ENCODE results near the gene LRCOL1.
A peak's percentile ranks its signal among the peaks of the same experiment; 100 is the strongest.

The LRCOL1 gene

DNA sequence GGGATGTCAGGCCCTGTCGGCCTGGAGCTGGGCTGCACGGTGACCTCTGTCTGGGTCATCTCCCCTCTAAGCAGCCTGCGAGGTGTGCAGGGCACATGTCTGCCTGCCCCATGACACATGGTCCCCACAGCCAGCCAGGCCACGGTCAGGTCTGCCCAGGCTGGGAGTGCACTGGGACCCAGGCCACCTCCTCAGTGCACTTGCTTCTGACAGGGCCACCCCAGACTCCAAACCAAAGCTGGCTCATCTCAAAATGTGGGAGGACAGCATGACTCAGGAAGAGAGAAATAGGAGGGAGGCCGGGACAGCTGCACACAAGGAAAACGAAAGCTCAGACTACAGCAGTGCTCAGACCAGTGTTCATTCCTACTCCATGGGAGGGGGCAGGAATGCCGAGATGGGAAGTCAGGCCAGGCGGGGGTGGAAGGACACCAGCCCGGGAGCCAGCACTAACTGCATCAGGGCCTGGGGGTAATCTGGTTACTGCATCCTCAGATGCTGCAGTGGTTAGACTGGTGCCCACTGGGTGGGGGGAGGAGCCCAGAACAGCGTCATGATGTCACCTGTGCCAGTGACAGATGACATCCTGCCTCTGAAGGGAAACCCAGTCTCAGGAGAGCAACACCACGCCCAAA, 12.2 kb upstream of the LRCOL1 start (continued):
- no peak for TF ChIP-seq ZNF16 (tag by site-specific recombination; IDR thresholded peaks at IDR 0.05; ENCODE audit: low read depth)
- no peak for TF ChIP-seq ZBTB48 (tag by site-specific recombination; IDR thresholded peaks at IDR 0.05)
- TF ChIP-seq, protein P1, sequence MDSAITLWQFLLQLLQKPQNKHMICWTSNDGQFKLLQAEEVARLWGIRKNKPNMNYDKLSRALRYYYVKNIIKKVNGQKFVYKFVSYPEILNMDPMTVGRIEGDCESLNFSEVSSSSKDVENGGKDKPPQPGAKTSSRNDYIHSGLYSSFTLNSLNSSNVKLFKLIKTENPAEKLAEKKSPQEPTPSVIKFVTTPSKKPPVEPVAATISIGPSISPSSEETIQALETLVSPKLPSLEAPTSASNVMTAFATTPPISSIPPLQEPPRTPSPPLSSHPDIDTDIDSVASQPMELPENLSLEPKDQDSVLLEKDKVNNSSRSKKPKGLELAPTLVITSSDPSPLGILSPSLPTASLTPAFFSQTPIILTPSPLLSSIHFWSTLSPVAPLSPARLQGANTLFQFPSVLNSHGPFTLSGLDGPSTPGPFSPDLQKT (IDR thresholded peaks at IDR 0.05; ENCODE audit: borderline replicate concordance, low read depth, low read length), result no peak
- no peak for TF ChIP-seq ZNF239 (tag by site-specific recombination; IDR thresholded peaks at IDR 0.05)
- TF ChIP-seq ZFP41 (tag by site-specific recombination; IDR thresholded peaks at IDR 0.05; ENCODE audit: borderline replicate concordance), result no peak
- TF ChIP-seq, protein P2, sequence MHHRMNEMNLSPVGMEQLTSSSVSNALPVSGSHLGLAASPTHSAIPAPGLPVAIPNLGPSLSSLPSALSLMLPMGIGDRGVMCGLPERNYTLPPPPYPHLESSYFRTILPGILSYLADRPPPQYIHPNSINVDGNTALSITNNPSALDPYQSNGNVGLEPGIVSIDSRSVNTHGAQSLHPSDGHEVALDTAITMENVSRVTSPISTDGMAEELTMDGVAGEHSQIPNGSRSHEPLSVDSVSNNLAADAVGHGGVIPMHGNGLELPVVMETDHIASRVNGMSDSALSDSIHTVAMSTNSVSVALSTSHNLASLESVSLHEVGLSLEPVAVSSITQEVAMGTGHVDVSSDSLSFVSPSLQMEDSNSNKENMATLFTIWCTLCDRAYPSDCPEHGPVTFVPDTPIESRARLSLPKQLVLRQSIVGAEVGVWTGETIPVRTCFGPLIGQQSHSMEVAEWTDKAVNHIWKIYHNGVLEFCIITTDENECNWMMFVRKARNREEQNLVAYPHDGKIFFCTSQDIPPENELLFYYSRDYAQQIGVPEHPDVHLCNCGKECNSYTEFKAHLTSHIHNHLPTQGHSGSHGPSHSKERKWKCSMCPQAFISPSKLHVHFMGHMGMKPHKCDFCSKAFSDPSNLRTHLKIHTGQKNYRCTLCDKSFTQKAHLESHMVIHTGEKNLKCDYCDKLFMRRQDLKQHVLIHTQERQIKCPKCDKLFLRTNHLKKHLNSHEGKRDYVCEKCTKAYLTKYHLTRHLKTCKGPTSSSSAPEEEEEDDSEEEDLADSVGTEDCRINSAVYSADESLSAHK (tag by site-specific recombination; IDR thresholded peaks at IDR 0.05), result no peak
- TF ChIP-seq ZNF248 (tag by site-specific recombination; IDR thresholded peaks at IDR 0.05), result no peak
- no peak for TF ChIP-seq ZNF133 (tag by site-specific recombination; IDR thresholded peaks at IDR 0.05)
- TF ChIP-seq SP7 (tag by site-specific recombination; IDR thresholded peaks at IDR 0.05), result 0 out of 2 replicates have a peak, but pooled peaks have one; percentile 28
- no peak for TF ChIP-seq ZNF2 (tag by site-specific recombination; IDR thresholded peaks at IDR 0.05)
- no peak for TF ChIP-seq ZNF768 (tag by site-specific recombination; IDR thresholded peaks at IDR 0.05)
- TF ChIP-seq, protein P3, sequence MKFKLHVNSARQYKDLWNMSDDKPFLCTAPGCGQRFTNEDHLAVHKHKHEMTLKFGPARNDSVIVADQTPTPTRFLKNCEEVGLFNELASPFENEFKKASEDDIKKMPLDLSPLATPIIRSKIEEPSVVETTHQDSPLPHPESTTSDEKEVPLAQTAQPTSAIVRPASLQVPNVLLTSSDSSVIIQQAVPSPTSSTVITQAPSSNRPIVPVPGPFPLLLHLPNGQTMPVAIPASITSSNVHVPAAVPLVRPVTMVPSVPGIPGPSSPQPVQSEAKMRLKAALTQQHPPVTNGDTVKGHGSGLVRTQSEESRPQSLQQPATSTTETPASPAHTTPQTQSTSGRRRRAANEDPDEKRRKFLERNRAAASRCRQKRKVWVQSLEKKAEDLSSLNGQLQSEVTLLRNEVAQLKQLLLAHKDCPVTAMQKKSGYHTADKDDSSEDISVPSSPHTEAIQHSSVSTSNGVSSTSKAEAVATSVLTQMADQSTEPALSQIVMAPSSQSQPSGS (tag by site-specific recombination; IDR thresholded peaks at IDR 0.05; ENCODE audit: low read depth), result 0 out of 2 replicates have a peak, but pooled peaks have one; percentile 49
- peak; percentile 53 for TF ChIP-seq ZBTB17 (tag by site-specific recombination; IDR thresholded peaks at IDR 0.05)
- no peak for TF ChIP-seq ZNF274 (IDR thresholded peaks at IDR 0.05; ENCODE audit: low read length)
- no peak for TF ChIP-seq ZNF274 (tag by site-specific recombination; IDR thresholded peaks at IDR 0.05; ENCODE audit: borderline replicate concordance)
- TF ChIP-seq ZNF211 (tag by site-specific recombination; IDR thresholded peaks at IDR 0.05; ENCODE audit: low read depth), result no peak
- TF ChIP-seq ZBTB7A (tag by site-specific recombination; IDR thresholded peaks at IDR 0.05; ENCODE audit: low read depth), result no peak
- TF ChIP-seq ZSCAN30 (tag by site-specific recombination; IDR thresholded peaks at IDR 0.05), result no peak
- no peak for TF ChIP-seq FEZF1 (tag by site-specific recombination; IDR thresholded peaks at IDR 0.05)
- TF ChIP-seq ZNF785 (tag by site-specific recombination; IDR thresholded peaks at IDR 0.05), result no peak
- TF ChIP-seq ZNF792 (tag by site-specific recombination; IDR thresholded peaks at IDR 0.05), result no peak
- TF ChIP-seq, protein P4, sequence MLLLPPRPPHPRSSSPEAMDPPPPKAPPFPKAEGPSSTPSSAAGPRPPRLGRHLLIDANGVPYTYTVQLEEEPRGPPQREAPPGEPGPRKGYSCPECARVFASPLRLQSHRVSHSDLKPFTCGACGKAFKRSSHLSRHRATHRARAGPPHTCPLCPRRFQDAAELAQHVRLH (tag by site-specific recombination; IDR thresholded peaks at IDR 0.05), result no peak
- TF ChIP-seq ZNF626 (tag by site-specific recombination; IDR thresholded peaks at IDR 0.05), result no peak
- TF ChIP-seq ZNF677 (tag by site-specific recombination; IDR thresholded peaks at IDR 0.05), result no peak
- no peak for TF ChIP-seq ZNF175 (tag by site-specific recombination; IDR thresholded peaks at IDR 0.05)
- no peak for TF ChIP-seq ZNF510 (tag by site-specific recombination; IDR thresholded peaks at IDR 0.05; ENCODE audit: insufficient replicate concordance)
- TF ChIP-seq GLI4 (tag by site-specific recombination; IDR thresholded peaks at IDR 0.05), result no peak
- TF ChIP-seq ZNF624 (tag by site-specific recombination; IDR thresholded peaks at IDR 0.05), result no peak
- peak; percentile 81 for TF ChIP-seq ZNF341 (tag by site-specific recombination; IDR thresholded peaks at IDR 0.05; ENCODE audit: low read depth)
- TF ChIP-seq KLF1 (tag by site-specific recombination; IDR thresholded peaks at IDR 0.05), result peak; percentile 76
- TF ChIP-seq ZNF426 (tag by site-specific recombination; IDR thresholded peaks at IDR 0.05), result no peak
- TF ChIP-seq ZNF169 (tag by site-specific recombination; IDR thresholded peaks at IDR 0.05), result no peak
- no peak for TF ChIP-seq ZNF621 (tag by site-specific recombination; IDR thresholded peaks at IDR 0.05)
- TF ChIP-seq, protein P5, sequence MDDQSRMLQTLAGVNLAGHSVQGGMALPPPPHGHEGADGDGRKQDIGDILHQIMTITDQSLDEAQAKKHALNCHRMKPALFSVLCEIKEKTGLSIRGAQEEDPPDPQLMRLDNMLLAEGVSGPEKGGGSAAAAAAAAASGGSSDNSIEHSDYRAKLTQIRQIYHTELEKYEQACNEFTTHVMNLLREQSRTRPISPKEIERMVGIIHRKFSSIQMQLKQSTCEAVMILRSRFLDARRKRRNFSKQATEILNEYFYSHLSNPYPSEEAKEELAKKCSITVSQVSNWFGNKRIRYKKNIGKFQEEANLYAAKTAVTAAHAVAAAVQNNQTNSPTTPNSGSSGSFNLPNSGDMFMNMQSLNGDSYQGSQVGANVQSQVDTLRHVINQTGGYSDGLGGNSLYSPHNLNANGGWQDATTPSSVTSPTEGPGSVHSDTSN (CRISPR knock-in tag; IDR thresholded peaks at IDR 0.05), result no peak
- no peak for TF ChIP-seq GLI2 (tag by site-specific recombination; IDR thresholded peaks at IDR 0.05; ENCODE audit: borderline replicate concordance, low read depth)
- peak; percentile 54; the same call in 1 of the 2 replicates for TF ChIP-seq ZBTB20 (tag by site-specific recombination; IDR thresholded peaks at IDR 0.05)
- TF ChIP-seq SCRT1 (tag by site-specific recombination; IDR thresholded peaks at IDR 0.05; ENCODE audit: borderline replicate concordance), result no peak
